ENCODE measurements around the gene SOX4. TPM values are rescaled to one million over a fixed set of nuclear protein-coding genes. Genes with fewer than 3 reads are reported as not detected.

The SOX4 gene
- total and polyA plus RNA-seq, 2 donors (not counting 3 experiments of a cell fraction or from before 2014, with no cell fraction given): 20.4 to 121 TPM

GRCh38 chr6:21626756-21627155, 33.2 kb downstream of the SOX4 start:
- FAIRE-seq (peak; percentile 49), DNase-seq (ENCODE audit: low read depth, low spot score) (no peak)
- intact Hi-C loops (cut with micrococcal nuclease) (no loop called here), dilution Hi-C loops (cut with MboI; ENCODE audit: extremely low pct_ligation_motif_present, low sequenced_read_pairs) (no loop called here)
- Histone ChIP-seq H3K9ac (replicated peaks; ENCODE audit: extremely low read depth, insufficient read depth, low read length) (no peak overlapping the region), H3K79me2 (ENCODE audit: control insufficient read depth, insufficient read depth, low read length) (no peaks in the 10 kb centered on the region), H3K9me1 (replicated peaks; ENCODE audit: control insufficient read depth, extremely low read depth, insufficient read depth, low read length) (no peaks in the 10 kb centered on the region), H2AFZ (ENCODE audit: low read depth, low read length) (no peak overlapping the region), H3K4me1 (ENCODE audit: control insufficient read depth, extremely low read depth, insufficient read depth, low read length) (no peaks in the 10 kb centered on the region), H3K9me3 (replicated peaks; ENCODE audit: control insufficient read depth, insufficient read depth, low read length) (no peaks in the 10 kb centered on the region), H3K27ac (ENCODE audit: insufficient read depth, low read depth, low read length) (no peak overlapping the region), H3K27me3 (ENCODE audit: control insufficient read depth in 2 of 2, insufficient read depth in 2 of 2, low read length in 2 of 2) (no peaks in the 10 kb centered on the region), H3K4me2 (ENCODE audit: insufficient read depth, low read length) (no peak overlapping the region), H4K20me1 (replicated peaks; ENCODE audit: control insufficient read depth, extremely low read depth, insufficient read depth, low read length) (no peaks in the 10 kb centered on the region), H3K36me3 (ENCODE audit: control insufficient read depth in 2 of 2, extremely low read depth in 1 of 2, insufficient read depth in 2 of 2, low read length in 2 of 2) (no peaks in the 10 kb centered on the region), H3K4me3 (replicated peaks in 1 of 3; ENCODE audit: insufficient read depth in 1 of 3, low read depth in 1 of 3, low read length in 3 of 3) (no peak overlapping the region)
- BruUV-seq (replicated peaks): no TSS peak
- POLR2A ChIA-PET: no interaction called here
- CTCF ChIA-PET: no interaction called here
- TF ChIP-seq JUN (IDR thresholded peaks at IDR 0.05; ENCODE audit: borderline replicate concordance, insufficient read depth, insufficient read length, low read depth): no peak
- TF ChIP-seq MAX (IDR thresholded peaks at IDR 0.05; ENCODE audit: insufficient read depth, insufficient read length): no peak
- TF ChIP-seq MYC (IDR thresholded peaks at IDR 0.05; ENCODE audit: low read depth, low read length): no peak
- TF ChIP-seq POLR2AphosphoS5 (IDR thresholded peaks at IDR 0.05; ENCODE audit: insufficient read depth, low read depth, low read length): no peak
- no peak for TF ChIP-seq GATA2 (IDR thresholded peaks at IDR 0.05; ENCODE audit: insufficient read depth, insufficient read length, low read depth, low read length)
- TF ChIP-seq, protein P1, sequence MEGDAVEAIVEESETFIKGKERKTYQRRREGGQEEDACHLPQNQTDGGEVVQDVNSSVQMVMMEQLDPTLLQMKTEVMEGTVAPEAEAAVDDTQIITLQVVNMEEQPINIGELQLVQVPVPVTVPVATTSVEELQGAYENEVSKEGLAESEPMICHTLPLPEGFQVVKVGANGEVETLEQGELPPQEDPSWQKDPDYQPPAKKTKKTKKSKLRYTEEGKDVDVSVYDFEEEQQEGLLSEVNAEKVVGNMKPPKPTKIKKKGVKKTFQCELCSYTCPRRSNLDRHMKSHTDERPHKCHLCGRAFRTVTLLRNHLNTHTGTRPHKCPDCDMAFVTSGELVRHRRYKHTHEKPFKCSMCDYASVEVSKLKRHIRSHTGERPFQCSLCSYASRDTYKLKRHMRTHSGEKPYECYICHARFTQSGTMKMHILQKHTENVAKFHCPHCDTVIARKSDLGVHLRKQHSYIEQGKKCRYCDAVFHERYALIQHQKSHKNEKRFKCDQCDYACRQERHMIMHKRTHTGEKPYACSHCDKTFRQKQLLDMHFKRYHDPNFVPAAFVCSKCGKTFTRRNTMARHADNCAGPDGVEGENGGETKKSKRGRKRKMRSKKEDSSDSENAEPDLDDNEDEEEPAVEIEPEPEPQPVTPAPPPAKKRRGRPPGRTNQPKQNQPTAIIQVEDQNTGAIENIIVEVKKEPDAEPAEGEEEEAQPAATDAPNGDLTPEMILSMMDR (IDR thresholded peaks at IDR 0.05; ENCODE audit: extremely low read depth in 1 of 2, insufficient read depth in 1 of 2, low read depth in 1 of 2, low read length in 2 of 2): no peak
- TF ChIP-seq POLR2A (IDR thresholded peaks at IDR 0.05; ENCODE audit: low read depth, low read length): no peak
- no peak for TF ChIP-seq EZH2 (IDR thresholded peaks at IDR 0.05; ENCODE audit: borderline replicate concordance, low read depth, low read length, severe bottlenecking)
- TF ChIP-seq FOS (IDR thresholded peaks at IDR 0.05; ENCODE audit: borderline replicate concordance, insufficient read depth, low read length): no peak

Data from endothelial cell of umbilical vein (primary cell).